Astrocyte (in vitro differentiated cells and primary cell): Measurements from ENCODE around the gene SCNN1B. TPM values are rescaled to one million over a fixed set of nuclear protein-coding genes. Genes with fewer than 3 reads are reported as not detected.

Experiments
- DNase-seq: peaks from one replicate; pipeline ENCODE4 v3.0.0-alpha.2; 2010; ENCODE audit warnings: low read depth
- FAIRE-seq: peaks from 2 replicates; lab custom pipeline; 2011; peaks lifted over from hg19 to GRCh38; lab: Jason Lieb, UNC
- H2AFZ ChIP-seq: 2 replicates; pipeline ENCODE4 v1.6.0; 2012; ENCODE audit warnings: low read depth, low read length, inconsistent platforms
- H3K27ac ChIP-seq: 2 replicates; pipeline ENCODE4 v1.5.1; 2011; ENCODE audit warnings: low read depth, low read length, inconsistent platforms
- H3K27me3 ChIP-seq: 2 replicates; pipeline ENCODE4 v1.6.0; 2011; ENCODE audit warnings: low read length, inconsistent platforms; ENCODE audit not compliant: insufficient read depth
- H3K36me3 ChIP-seq: 2 replicates; pipeline ENCODE4 v1.5.1; 2011; ENCODE audit warnings: low read length, inconsistent platforms; ENCODE audit not compliant: insufficient read depth
- H3K4me1 ChIP-seq: 2 replicates; pipeline ENCODE4 v1.5.1; 2011; ENCODE audit warnings: low read length, inconsistent platforms; ENCODE audit not compliant: insufficient read depth
- H3K4me2 ChIP-seq: 2 replicates; pipeline ENCODE4 v1.6.0; 2012; ENCODE audit warnings: low read length, inconsistent platforms
- H3K4me3 ChIP-seq: 2 replicates; pipeline ENCODE4 v1.5.1; 2011; ENCODE audit warnings: low read depth, mild to moderate bottlenecking, low read length, inconsistent platforms; ENCODE audit not compliant: insufficient read depth
- H3K79me2 ChIP-seq: 2 replicates; pipeline ENCODE4 v1.6.0; 2012; ENCODE audit warnings: mild to moderate bottlenecking, low read length, inconsistent platforms; ENCODE audit not compliant: insufficient read depth
- H3K9ac ChIP-seq: 2 replicates; pipeline ENCODE4 v1.6.0; 2012; ENCODE audit warnings: mild to moderate bottlenecking, low read length, inconsistent platforms
- H3K9me3 ChIP-seq: 2 replicates; pipeline ENCODE4 v1.5.1; 2012; ENCODE audit warnings: low read depth, mild to moderate bottlenecking, low read length, inconsistent platforms; ENCODE audit not compliant: insufficient read depth
- H4K20me1 ChIP-seq: 2 replicates; pipeline ENCODE4 v1.6.0; 2012; ENCODE audit warnings: low read length, inconsistent platforms; ENCODE audit not compliant: insufficient read depth
- H3K27ac Mint-ChIP-seq: one replicate; pipeline ENCODE4 v1.8.0; 2021; ENCODE audit warnings: mild to moderate bottlenecking, mixed read lengths; ENCODE audit not compliant: unreplicated experiment
- H3K27me3 Mint-ChIP-seq: one replicate; pipeline ENCODE4 v1.8.0; 2021; ENCODE audit warnings: low read depth, mixed read lengths; ENCODE audit not compliant: unreplicated experiment
- H3K36me3 Mint-ChIP-seq: one replicate; pipeline ENCODE4 v1.8.0; 2021; ENCODE audit warnings: low read depth, mixed read lengths; ENCODE audit not compliant: unreplicated experiment
- H3K4me1 Mint-ChIP-seq: one replicate; pipeline ENCODE4 v1.8.0; 2021; ENCODE audit warnings: low read depth, mixed read lengths; ENCODE audit not compliant: unreplicated experiment
- H3K4me3 Mint-ChIP-seq: one replicate; pipeline ENCODE4 v1.8.0; 2021; ENCODE audit warnings: mild to moderate bottlenecking, moderate library complexity, mixed read lengths; ENCODE audit not compliant: unreplicated experiment
- H3K9me3 Mint-ChIP-seq: one replicate; pipeline ENCODE4 v1.8.0; 2021; ENCODE audit warnings: mild to moderate bottlenecking, mixed read lengths; ENCODE audit not compliant: unreplicated experiment
- CTCF ChIP-seq: IDR thresholded peaks from 2 replicates; pipeline ENCODE4 v1.5.1; 2011; ENCODE audit warnings: low read depth, mild to moderate bottlenecking, inconsistent platforms, low read length, moderate library complexity; ENCODE audit not compliant: insufficient read depth
- EZH2 ChIP-seq: IDR thresholded peaks from 2 replicates; pipeline ENCODE4 v1.6.1; 2012; ENCODE audit warnings: mild to moderate bottlenecking, low read length, inconsistent platforms; ENCODE audit not compliant: insufficient read depth
- total RNA-seq: library from RNA; stranded (reverse); gene quantifications from 2 replicates; pipeline ENCODE4 v1.2.1, GENCODE V29; 2021

The SCNN1B gene
- total RNA-seq, 1 donor from 2014 or later = not detected

GRCh38 chr16:23392223-23392600 is 90.1 kb downstream of the SCNN1B start:
- DNase-seq = no peak
- TF ChIP-seq CTCF = no peak
- no peak for TF ChIP-seq EZH2
- peaks cover 40% of the 10 kb centered on the region for H3K36me3 Mint-ChIP-seq

GRCh38 chr16:23394141-23394831 is 92.2 kb downstream of the SCNN1B start:
- Mint-ChIP-seq H3K36me3 (peaks cover 40% of the 10 kb centered on the region), H3K4me1 (no peaks in the 10 kb centered on the region), H3K27ac (no peak overlapping the region), H3K27me3 (no peaks in the 10 kb centered on the region), H3K9me3 (no peaks in the 10 kb centered on the region), H3K4me3 (no peak overlapping the region)
- Histone ChIP-seq H3K4me1 (peaks cover 6% of the 10 kb centered on the region), H3K27ac (no peak overlapping the region), H3K4me2 (no peak overlapping the region), H3K9ac (no peak overlapping the region), H2AFZ (no peak overlapping the region), H3K36me3 (peaks cover 30% of the 10 kb centered on the region), H3K27me3 (no peaks in the 10 kb centered on the region), H4K20me1 (no peaks in the 10 kb centered on the region), H3K4me3 (no peak overlapping the region), H3K79me2 (no peaks in the 10 kb centered on the region), H3K9me3 (no peaks in the 10 kb centered on the region)
- DNase-seq (no peak), FAIRE-seq (no peak)
- TF ChIP-seq EZH2 (no peak), CTCF (no peak)

More at GRCh38 chr16:23392223-23392600, 90.1 kb downstream of the SCNN1B start:
- peaks cover 17% of the 10 kb centered on the region for H3K36me3 ChIP-seq
- Mint-ChIP-seq H3K4me3 (no peak overlapping the region), H3K4me1 (no peaks in the 10 kb centered on the region), H3K27ac (no peak overlapping the region), H3K9me3 (no peaks in the 10 kb centered on the region), H3K27me3 (no peaks in the 10 kb centered on the region)
- H3K4me3 ChIP-seq = no peak overlapping the region
- no peak overlapping the region for H3K9ac ChIP-seq
- H3K27ac ChIP-seq = no peak overlapping the region
- H3K27me3 ChIP-seq = no peaks in the 10 kb centered on the region
- no peak overlapping the region for H2AFZ ChIP-seq
- H3K4me1 ChIP-seq = peaks cover 6% of the 10 kb centered on the region
- H3K79me2 ChIP-seq = no peaks in the 10 kb centered on the region
- FAIRE-seq = no peak
- no peaks in the 10 kb centered on the region for H4K20me1 ChIP-seq
- no peaks in the 10 kb centered on the region for H3K9me3 ChIP-seq
- no peak overlapping the region for H3K4me2 ChIP-seq

GRCh38 chr16:23395732-23396131 is 93.6 kb downstream of the SCNN1B start:
- Mint-ChIP-seq H3K4me1 (no peaks in the 10 kb centered on the region), H3K27ac (no peak overlapping the region), H3K36me3 (peaks cover 45% of the 10 kb centered on the region), H3K27me3 (no peaks in the 10 kb centered on the region), H3K4me3 (no peak overlapping the region), H3K9me3 (no peaks in the 10 kb centered on the region)
- Histone ChIP-seq H3K9me3 (no peaks in the 10 kb centered on the region), H3K9ac (no peak overlapping the region), H4K20me1 (no peaks in the 10 kb centered on the region), H3K36me3 (peaks cover 33% of the 10 kb centered on the region), H3K4me2 (no peak overlapping the region), H3K4me1 (peaks cover 6% of the 10 kb centered on the region), H3K79me2 (no peaks in the 10 kb centered on the region), H3K27ac (no peak overlapping the region), H3K4me3 (no peak overlapping the region), H3K27me3 (no peaks in the 10 kb centered on the region), H2AFZ (no peak overlapping the region)
- FAIRE-seq (no peak), DNase-seq (no peak)
- TF ChIP-seq CTCF (no peak), EZH2 (no peak)
